ENCODE measurements around the gene CGB8. TPM values are rescaled to one million over a fixed set of nuclear protein-coding genes. Genes with fewer than 3 reads are reported as not detected.
A peak's percentile ranks its signal among the peaks of the same experiment; 100 is the strongest.
"Not testable (repeated sequence)": the region's sequence is repeated elsewhere in the genome, so short reads cannot be mapped to it uniquely, and the experiment has no call there.

CGB8 gene
- total RNA-seq, 1 experiment from 2014 or later, result not detected

GRCh38 chr19:49056902-49057596 is 8.1 kb upstream of the CGB8 start:
- Histone ChIP-seq H3K27me3 (ENCODE audit: control insufficient read depth, insufficient read depth, low read length) (peaks cover 53% of the 10 kb centered on the region), H3K4me3 (ENCODE audit: insufficient read depth, low read depth, low read length) (peak overlapping the region; percentile 52; the same call in 1 of the 2 replicates)
- not testable (repeated sequence) for H3K36me3 ChIP-seq (replicated peaks; ENCODE audit: control insufficient read depth, insufficient read depth, low read length)
- DNase-seq, result peak; percentile 57

DNA sequence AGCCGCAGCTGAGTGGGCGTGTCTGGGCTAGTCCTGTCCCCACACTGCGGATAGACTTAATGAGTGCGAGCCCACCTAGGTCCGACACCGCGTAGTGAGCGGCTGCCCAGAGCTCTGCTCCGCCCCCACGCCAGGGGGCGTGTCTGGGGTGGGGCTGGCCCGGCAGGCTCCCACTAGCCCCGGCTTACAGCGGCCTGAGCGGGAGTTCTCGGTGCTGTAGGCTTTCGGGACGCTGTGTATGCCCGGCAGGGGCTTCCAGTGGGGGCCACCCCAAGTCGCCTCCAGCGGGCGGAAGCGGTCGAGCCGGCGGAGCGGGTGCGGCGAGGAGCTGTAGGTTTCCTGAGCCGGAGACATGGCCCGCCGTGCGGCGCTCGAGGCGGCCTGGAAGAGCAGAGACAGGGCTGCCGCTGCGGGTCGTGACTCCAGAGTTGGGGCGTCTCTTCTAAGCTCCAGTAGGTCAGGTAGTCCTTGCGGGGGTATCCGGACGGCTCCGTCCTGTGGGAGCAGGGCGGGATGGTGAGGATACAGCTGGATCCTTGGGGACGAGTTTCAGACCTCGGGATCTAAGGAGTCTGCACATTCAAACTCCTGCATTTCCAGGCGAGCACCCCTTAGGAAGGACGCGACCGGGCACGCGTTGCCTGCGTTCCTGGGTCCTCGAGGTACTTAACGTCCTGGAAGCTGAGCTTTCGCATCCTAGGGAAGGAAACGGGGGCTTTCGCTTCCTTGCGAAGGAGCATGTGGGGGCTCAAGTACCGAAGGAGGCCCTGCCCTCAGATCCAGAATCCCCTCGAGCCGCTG is 7.4 kb upstream of the CGB8 start:
- no peaks in the 10 kb centered on the region for H3K36me3 ChIP-seq (replicated peaks; ENCODE audit: control insufficient read depth, insufficient read depth, low read length)
- peaks cover 49% of the 10 kb centered on the region for H3K27me3 ChIP-seq (ENCODE audit: control insufficient read depth, insufficient read depth, low read length)
- H3K4me3 ChIP-seq (ENCODE audit: insufficient read depth, low read depth, low read length), result peak overlapping the region; percentile 52
- peak; percentile 97 for DNase-seq

DNA sequence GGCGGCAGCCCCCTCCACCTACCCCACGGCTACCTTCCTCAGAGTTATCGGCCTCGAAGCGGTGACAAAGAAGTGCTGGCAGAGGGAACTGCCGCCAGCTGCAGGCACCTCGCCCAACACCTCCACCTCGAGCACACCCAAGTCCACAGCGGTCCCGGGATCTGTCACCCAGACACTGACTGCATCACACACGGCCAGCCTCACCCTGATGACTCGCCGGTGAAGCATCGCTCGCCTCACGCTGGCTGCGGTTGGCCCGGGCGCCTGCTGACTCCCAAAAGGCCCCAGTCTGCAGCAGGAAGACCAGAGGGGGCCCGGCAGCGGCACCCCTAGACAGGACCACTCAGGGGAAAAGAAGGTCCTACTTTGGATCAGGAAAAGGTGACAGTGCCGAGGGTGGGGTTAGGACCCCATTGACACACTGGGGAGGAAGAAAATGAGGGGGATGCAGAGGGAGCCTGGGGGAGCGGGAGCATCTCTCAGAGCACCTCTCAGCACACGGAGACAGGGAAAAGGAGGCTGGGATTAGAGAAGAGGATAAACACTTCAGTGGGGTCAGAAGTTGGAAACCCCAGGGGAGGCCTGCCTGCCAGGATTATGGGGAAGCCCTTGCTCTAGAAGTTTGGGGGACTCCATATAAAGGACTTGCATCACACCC is 1.6 kb upstream of the CGB8 start:
- not testable (repeated sequence) for H3K36me3 ChIP-seq (replicated peaks; ENCODE audit: control insufficient read depth, insufficient read depth, low read length); DNase-seq; H3K27me3 ChIP-seq (ENCODE audit: control insufficient read depth, insufficient read depth, low read length); H3K4me3 ChIP-seq (ENCODE audit: insufficient read depth, low read depth, low read length)

GRCh38 chr19:49049834-49050233 is 923 bp upstream of the CGB8 start:
- DNase-seq; H3K27me3 ChIP-seq (ENCODE audit: control insufficient read depth, insufficient read depth, low read length); H3K36me3 ChIP-seq (replicated peaks; ENCODE audit: control insufficient read depth, insufficient read depth, low read length); H3K4me3 ChIP-seq (ENCODE audit: insufficient read depth, low read depth, low read length): not testable (repeated sequence)

DNA sequence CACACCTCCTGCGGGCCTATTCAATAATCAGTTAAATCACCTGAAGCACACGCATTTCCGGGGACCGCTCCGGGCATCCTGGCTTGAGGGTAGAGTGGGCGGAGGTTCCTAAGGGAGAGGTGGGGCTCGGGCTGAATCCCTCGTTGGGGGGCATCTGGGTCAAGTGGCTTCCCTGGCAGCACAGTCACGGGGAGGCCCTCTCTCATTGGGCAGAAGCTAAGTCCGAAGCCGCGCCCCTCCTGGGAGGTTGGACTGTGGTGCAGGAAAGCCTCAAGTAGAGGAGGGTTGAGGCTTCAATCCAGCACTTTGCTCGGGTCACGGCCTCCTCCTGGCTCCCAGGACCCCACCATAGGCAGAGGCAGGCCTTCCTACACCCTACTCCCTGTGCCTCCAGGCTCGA is 5.4 kb downstream of the CGB8 start, which contains the start of gene CGB5:
Gene CGB5, plus strand, starts transcription at position 301 of the 400 bp plus-strand sequence. CDS start 362 bp downstream, outside the sequence.
- not testable (repeated sequence) for H3K27me3 ChIP-seq (ENCODE audit: control insufficient read depth, insufficient read depth, low read length); H3K36me3 ChIP-seq (replicated peaks; ENCODE audit: control insufficient read depth, insufficient read depth, low read length); H3K4me3 ChIP-seq (ENCODE audit: insufficient read depth, low read depth, low read length); DNase-seq

GRCh38 chr19:49042666-49043065 is 6.2 kb downstream of the CGB8 start:
- H3K4me3 ChIP-seq (ENCODE audit: insufficient read depth, low read depth, low read length); H3K36me3 ChIP-seq (replicated peaks; ENCODE audit: control insufficient read depth, insufficient read depth, low read length); DNase-seq; H3K27me3 ChIP-seq (ENCODE audit: control insufficient read depth, insufficient read depth, low read length): not testable (repeated sequence)

GRCh38 chr19:49042177-49042576 is 6.7 kb downstream of the CGB8 start:
- no peak for DNase-seq
- H3K4me3 ChIP-seq (ENCODE audit: insufficient read depth, low read depth, low read length), result no peak overlapping the region
- no peaks in the 10 kb centered on the region for H3K27me3 ChIP-seq (ENCODE audit: control insufficient read depth, insufficient read depth, low read length)
- no peaks in the 10 kb centered on the region for H3K36me3 ChIP-seq (replicated peaks; ENCODE audit: control insufficient read depth, insufficient read depth, low read length)

GRCh38 chr19:49039736-49040135 is 9.2 kb downstream of the CGB8 start:
- not testable (repeated sequence) for H3K4me3 ChIP-seq (ENCODE audit: insufficient read depth, low read depth, low read length); H3K36me3 ChIP-seq (replicated peaks; ENCODE audit: control insufficient read depth, insufficient read depth, low read length); H3K27me3 ChIP-seq (ENCODE audit: control insufficient read depth, insufficient read depth, low read length); DNase-seq

- not testable (repeated sequence) for H3K36me3 ChIP-seq (replicated peaks; ENCODE audit: control insufficient read depth, insufficient read depth, low read length); H3K27me3 ChIP-seq (ENCODE audit: control insufficient read depth, insufficient read depth, low read length); H3K4me3 ChIP-seq (ENCODE audit: insufficient read depth, low read depth, low read length); DNase-seq
Observed at GRCh38 chr19:49038557-49039276, 10.2 kb downstream of the CGB8 start.

GRCh38 chr19:49038111-49038510 is 10.8 kb downstream of the CGB8 start:
- H3K27me3 ChIP-seq (ENCODE audit: control insufficient read depth, insufficient read depth, low read length); DNase-seq; H3K36me3 ChIP-seq (replicated peaks; ENCODE audit: control insufficient read depth, insufficient read depth, low read length); H3K4me3 ChIP-seq (ENCODE audit: insufficient read depth, low read depth, low read length): not testable (repeated sequence)

DNA sequence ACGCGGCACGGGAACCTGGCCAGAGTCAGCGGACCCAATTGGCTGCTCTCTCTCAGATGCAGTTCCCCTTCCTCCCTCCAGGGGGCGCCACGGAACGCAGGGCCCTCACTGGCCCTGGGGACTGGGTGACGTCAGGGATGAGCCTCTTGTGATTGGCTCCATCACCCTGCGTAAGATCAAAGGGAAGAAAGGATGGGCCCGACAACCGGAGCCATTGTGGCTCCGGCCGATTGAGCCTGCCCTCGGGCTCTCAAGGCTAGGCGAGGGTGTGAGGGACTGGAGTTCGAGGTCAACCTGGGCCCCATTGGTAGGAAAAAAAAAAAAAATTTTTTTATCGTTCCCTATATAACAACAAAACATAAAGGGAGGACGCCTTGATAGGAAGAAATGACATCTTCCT is 12.1 kb downstream of the CGB8 start, which contains the start of gene CGB1:
Gene CGB1, minus strand, starts transcription at position 81 of the 400 bp plus-strand sequence. CDS start 184 bp downstream, outside the sequence.
- not testable (repeated sequence) for H3K36me3 ChIP-seq (replicated peaks; ENCODE audit: control insufficient read depth, insufficient read depth, low read length); H3K4me3 ChIP-seq (ENCODE audit: insufficient read depth, low read depth, low read length); H3K27me3 ChIP-seq (ENCODE audit: control insufficient read depth, insufficient read depth, low read length)
- DNase-seq, result peak; percentile 92

- DNase-seq, result peak; percentile 96
Observed at GRCh38 chr19:49031642-49032301, 17.1 kb downstream of the CGB8 start, which contains the start of gene CGB2. TSS of gene CGB2 (plus strand) at chr19:49031890. CDS start at chr19:49032096, 206 bp downstream.

GRCh38 chr19:49030323-49030722 is 18.6 kb downstream of the CGB8 start:
- not testable (repeated sequence) for H3K4me3 ChIP-seq (ENCODE audit: insufficient read depth, low read depth, low read length); DNase-seq; H3K27me3 ChIP-seq (ENCODE audit: control insufficient read depth, insufficient read depth, low read length); H3K36me3 ChIP-seq (replicated peaks; ENCODE audit: control insufficient read depth, insufficient read depth, low read length)

More at GRCh38 chr19:49031642-49032301, 17.1 kb downstream of the CGB8 start, which contains the start of gene CGB2:
- not testable (repeated sequence) for H3K27me3 ChIP-seq (ENCODE audit: control insufficient read depth, insufficient read depth, low read length); H3K36me3 ChIP-seq (replicated peaks; ENCODE audit: control insufficient read depth, insufficient read depth, low read length); H3K4me3 ChIP-seq (ENCODE audit: insufficient read depth, low read depth, low read length)

All from H7 (cell line).